Measurements from ENCODE around the gene PRPF6. TPM values are rescaled to one million over a fixed set of nuclear protein-coding genes. Genes with fewer than 3 reads are reported as not detected.

The PRPF6 gene
- total and polyA plus RNA-seq, 2 of the 13 experiments (the other 11 are each of a cell fraction or from before 2014, with no cell fraction given), result 63.7 to 101 TPM

GRCh38 chr20:64039293-64040160 is 58.6 kb downstream of the PRPF6 start (continued):
- TF ChIP-seq U2AF1 (optimal IDR thresholded peaks at IDR 0.05; ENCODE audit: low read depth, low read length) (no peak), RBM22 (optimal IDR thresholded peaks at IDR 0.05; ENCODE audit: low read length) (no peak), ZNF740 (CRISPR knock-in tag; IDR thresholded peaks at IDR 0.05) (no peak), HMG20B (CRISPR knock-in tag; conservative IDR thresholded peaks at IDR 0.05) (no peak), SMC3 (IDR thresholded peaks at IDR 0.05; ENCODE audit: low read length) (no peak), ZNF343 (CRISPR knock-in tag; IDR thresholded peaks at IDR 0.05) (peak; percentile 50; the same call in 1 of the 2 replicates), TFE3 (CRISPR knock-in tag; IDR thresholded peaks at IDR 0.05) (no peak), NR2F6 (IDR thresholded peaks at IDR 0.05) (no peak), NR2F6 (CRISPR knock-in tag; IDR thresholded peaks at IDR 0.05) (no peak), NKX3-1 (CRISPR knock-in tag; IDR thresholded peaks at IDR 0.05) (no peak), ZNF350 (CRISPR knock-in tag; IDR thresholded peaks at IDR 0.05; ENCODE audit: borderline replicate concordance, low read depth) (no peak), GATAD2A (CRISPR knock-in tag; IDR thresholded peaks at IDR 0.05) (peak; percentile 9; the same call in 1 of the 2 replicates), ZNF577 (CRISPR knock-in tag; IDR thresholded peaks at IDR 0.05; ENCODE audit: borderline replicate concordance, low read depth) (no peak), KLF12 (CRISPR knock-in tag; IDR thresholded peaks at IDR 0.05; ENCODE audit: borderline replicate concordance) (no peak), PLRG1 (conservative IDR thresholded peaks at IDR 0.05) (no peak), POLR2AphosphoS2 (IDR thresholded peaks at IDR 0.05; ENCODE audit: low read depth, low read length) (no peak), SUZ12 (IDR thresholded peaks at IDR 0.05; ENCODE audit: low read depth, low read length) (no peak), ZNF619 (CRISPR knock-in tag; IDR thresholded peaks at IDR 0.05) (no peak), ZNF317 (CRISPR knock-in tag; IDR thresholded peaks at IDR 0.05) (no peak), ZNF660 (CRISPR knock-in tag; IDR thresholded peaks at IDR 0.05; ENCODE audit: borderline replicate concordance, low read depth) (no peak), ASH2L (IDR thresholded peaks at IDR 0.05; ENCODE audit: insufficient read length, low read depth, low read length) (no peak), PAWR (CRISPR knock-in tag; IDR thresholded peaks at IDR 0.05; ENCODE audit: borderline replicate concordance) (no peak), NFIC (IDR thresholded peaks at IDR 0.05; ENCODE audit: low read length) (no peak), ZSCAN9 (CRISPR knock-in tag; IDR thresholded peaks at IDR 0.05; ENCODE audit: borderline replicate concordance) (no peak), ZNF609 (CRISPR knock-in tag; IDR thresholded peaks at IDR 0.05; ENCODE audit: borderline replicate concordance) (no peak)

Measured in HepG2 (cell line).